ENCODE data around the gene NEK7. TPM values are rescaled to one million over a fixed set of nuclear protein-coding genes. Genes with fewer than 3 reads are reported as not detected.

The NEK7 gene
- total RNA-seq, 1 experiment from 2014 or later = 25.2 TPM

DNA sequence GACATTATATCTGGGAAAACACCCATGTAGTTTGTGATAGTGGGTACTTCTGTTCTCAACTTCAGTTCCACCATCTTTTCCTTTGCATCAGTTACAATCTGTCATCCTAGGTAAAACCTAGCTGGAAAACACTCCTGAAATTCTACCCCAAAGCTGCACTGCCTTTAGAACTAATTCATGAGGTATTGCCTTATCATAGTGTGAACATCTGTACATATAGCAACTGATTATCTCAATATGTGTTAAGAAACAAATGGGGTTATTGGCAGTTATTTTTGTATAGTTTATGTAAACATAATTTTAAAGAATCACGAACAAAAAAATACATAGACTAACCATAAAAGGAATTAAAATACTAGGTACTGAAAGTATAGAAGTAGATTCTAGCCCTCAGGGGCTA lies 6.4 kb upstream of the NEK7 start:
- CTCF ChIA-PET = no interaction called here
- no peak for TF ChIP-seq EZH2 (IDR thresholded peaks at IDR 0.05; ENCODE audit: low read length, unreplicated experiment)
- no peak for TF ChIP-seq EZH2phosphoT487 (IDR thresholded peaks at IDR 0.05; ENCODE audit: borderline replicate concordance, low read length)
- TF ChIP-seq, protein P1, sequence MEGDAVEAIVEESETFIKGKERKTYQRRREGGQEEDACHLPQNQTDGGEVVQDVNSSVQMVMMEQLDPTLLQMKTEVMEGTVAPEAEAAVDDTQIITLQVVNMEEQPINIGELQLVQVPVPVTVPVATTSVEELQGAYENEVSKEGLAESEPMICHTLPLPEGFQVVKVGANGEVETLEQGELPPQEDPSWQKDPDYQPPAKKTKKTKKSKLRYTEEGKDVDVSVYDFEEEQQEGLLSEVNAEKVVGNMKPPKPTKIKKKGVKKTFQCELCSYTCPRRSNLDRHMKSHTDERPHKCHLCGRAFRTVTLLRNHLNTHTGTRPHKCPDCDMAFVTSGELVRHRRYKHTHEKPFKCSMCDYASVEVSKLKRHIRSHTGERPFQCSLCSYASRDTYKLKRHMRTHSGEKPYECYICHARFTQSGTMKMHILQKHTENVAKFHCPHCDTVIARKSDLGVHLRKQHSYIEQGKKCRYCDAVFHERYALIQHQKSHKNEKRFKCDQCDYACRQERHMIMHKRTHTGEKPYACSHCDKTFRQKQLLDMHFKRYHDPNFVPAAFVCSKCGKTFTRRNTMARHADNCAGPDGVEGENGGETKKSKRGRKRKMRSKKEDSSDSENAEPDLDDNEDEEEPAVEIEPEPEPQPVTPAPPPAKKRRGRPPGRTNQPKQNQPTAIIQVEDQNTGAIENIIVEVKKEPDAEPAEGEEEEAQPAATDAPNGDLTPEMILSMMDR (conservative IDR thresholded peaks at IDR 0.05; ENCODE audit: low read depth, low read length) = no peak
- BruUV-seq (replicated peaks) = no TSS peak
- no peak for ATAC-seq
- Histone ChIP-seq H3K9me3 (ENCODE audit: low read length) (no peaks in the 10 kb centered on the region), H3K4me1 (ENCODE audit: insufficient read depth, low read length) (peaks cover 6% of the 10 kb centered on the region), H3K27me3 (ENCODE audit: low read length) (no peaks in the 10 kb centered on the region), H2AFZ (ENCODE audit: low read length) (no peak overlapping the region), H3K27ac (ENCODE audit: low read length) (no peak overlapping the region), H3F3A (ENCODE audit: low read length, unreplicated experiment) (no peaks in the 10 kb centered on the region), H3K4me2 (ENCODE audit: low read length) (no peak overlapping the region), H3K9me2 (replicated peaks; ENCODE audit: low read length) (no peaks in the 10 kb centered on the region), H3K36me3 (ENCODE audit: low read depth, low read length) (no peaks in the 10 kb centered on the region), H3K4me3 (ENCODE audit: low read length) (no peak overlapping the region), H3K9ac (ENCODE audit: low read length) (no peak overlapping the region), H4K20me1 (ENCODE audit: low read length) (no peaks in the 10 kb centered on the region), H3K79me2 (ENCODE audit: low read length) (no peaks in the 10 kb centered on the region)
- POLR2A ChIA-PET (ENCODE audit: unreplicated experiment) = no interaction called here
- intact Hi-C loops (cut with micrococcal nuclease) = no loop called here
- DNase-seq = no peak

GRCh38 chr1:198151688-198152087 lies 5.1 kb upstream of the NEK7 start:
- no peak overlapping the region for H3K4me3 ChIP-seq (ENCODE audit: low read length)
- TF ChIP-seq, protein P1 (conservative IDR thresholded peaks at IDR 0.05; ENCODE audit: low read depth, low read length) = no peak
- TF ChIP-seq EZH2 (IDR thresholded peaks at IDR 0.05; ENCODE audit: low read length, unreplicated experiment) (no peak), EZH2phosphoT487 (IDR thresholded peaks at IDR 0.05; ENCODE audit: borderline replicate concordance, low read length) (no peak)
- POLR2A ChIA-PET (ENCODE audit: unreplicated experiment) = no interaction called here
- ATAC-seq (no peak), DNase-seq (no peak)
- no peaks in the 10 kb centered on the region for H3K79me2 ChIP-seq (ENCODE audit: low read length)
- no peak overlapping the region for H3K9ac ChIP-seq (ENCODE audit: low read length)
- H4K20me1 ChIP-seq (ENCODE audit: low read length) = no peaks in the 10 kb centered on the region
- H3K9me2 ChIP-seq (replicated peaks; ENCODE audit: low read length) = no peaks in the 10 kb centered on the region
- no peak overlapping the region for H2AFZ ChIP-seq (ENCODE audit: low read length)
- CTCF ChIA-PET = no interaction called here
- H3K4me2 ChIP-seq (ENCODE audit: low read length) = no peak overlapping the region
- no TSS peak for BruUV-seq (replicated peaks)
- no peak overlapping the region for H3K27ac ChIP-seq (ENCODE audit: low read length)
- intact Hi-C loops (cut with micrococcal nuclease) = no loop called here
- H3F3A ChIP-seq (ENCODE audit: low read length, unreplicated experiment) = no peaks in the 10 kb centered on the region
- no peaks in the 10 kb centered on the region for H3K27me3 ChIP-seq (ENCODE audit: low read length)
- peaks cover 13% of the 10 kb centered on the region for H3K4me1 ChIP-seq (ENCODE audit: insufficient read depth, low read length)
- no peaks in the 10 kb centered on the region for H3K9me3 ChIP-seq (ENCODE audit: low read length)
- H3K36me3 ChIP-seq (ENCODE audit: low read depth, low read length) = no peaks in the 10 kb centered on the region

DNA sequence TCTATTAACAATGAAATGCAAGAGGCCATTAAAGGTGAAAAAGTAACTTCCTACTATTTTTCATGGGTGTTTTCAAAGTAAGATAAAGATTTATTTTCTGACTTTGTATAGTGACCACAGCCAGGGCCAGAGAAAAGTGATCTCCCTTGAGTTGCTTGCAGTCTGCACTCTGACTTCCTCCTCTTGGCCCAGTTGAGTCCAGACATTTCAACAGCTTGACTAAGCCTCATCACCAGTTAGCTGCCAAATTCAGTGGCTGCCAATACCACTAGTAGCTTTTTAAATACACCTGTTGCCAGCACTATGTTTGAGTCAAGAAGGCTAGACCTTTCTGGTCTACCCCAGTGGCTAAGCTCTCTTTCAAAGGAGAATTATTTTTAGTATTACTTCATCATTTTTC lies 3.7 kb upstream of the NEK7 start:
- H2AFZ ChIP-seq (ENCODE audit: low read length) = no peak overlapping the region
- H3K36me3 ChIP-seq (ENCODE audit: low read depth, low read length) = no peaks in the 10 kb centered on the region
- no TSS peak for BruUV-seq (replicated peaks)
- no peak overlapping the region for H3K4me3 ChIP-seq (ENCODE audit: low read length)
- intact Hi-C loops (cut with micrococcal nuclease) = no loop called here
- peaks cover 10% of the 10 kb centered on the region for H3K79me2 ChIP-seq (ENCODE audit: low read length)
- no peak for TF ChIP-seq EZH2phosphoT487 (IDR thresholded peaks at IDR 0.05; ENCODE audit: borderline replicate concordance, low read length)
- TF ChIP-seq, protein P1 (conservative IDR thresholded peaks at IDR 0.05; ENCODE audit: low read depth, low read length) = no peak
- ChIA-PET POLR2A (ENCODE audit: unreplicated experiment) (no interaction called here), CTCF (no interaction called here)
- DNase-seq = peak; percentile 47
- no peaks in the 10 kb centered on the region for H3K27me3 ChIP-seq (ENCODE audit: low read length)
- H3K9ac ChIP-seq (ENCODE audit: low read length) = no peak overlapping the region
- H3K27ac ChIP-seq (ENCODE audit: low read length) = no peak overlapping the region
- peaks cover 13% of the 10 kb centered on the region for H3K4me1 ChIP-seq (ENCODE audit: insufficient read depth, low read length)
- ATAC-seq = no peak
- H3F3A ChIP-seq (ENCODE audit: low read length, unreplicated experiment) = no peaks in the 10 kb centered on the region
- H3K9me3 ChIP-seq (ENCODE audit: low read length) = no peaks in the 10 kb centered on the region
- no peaks in the 10 kb centered on the region for H3K9me2 ChIP-seq (replicated peaks; ENCODE audit: low read length)
- H4K20me1 ChIP-seq (ENCODE audit: low read length) = no peaks in the 10 kb centered on the region
- no peak overlapping the region for H3K4me2 ChIP-seq (ENCODE audit: low read length)

All from PC-3 (cell line).